GM19468 (cell line): ENCODE results near the gene ARMC8.

ENCODE experiments used
- ATAC-seq: cut with Tn5 transposase; IDR thresholded peaks from one replicate; pipeline ENCODE4 v1.9.1; 2021; ENCODE audit warnings: mild to moderate bottlenecking, moderate library complexity, moderate number of reproducible peaks; ENCODE audit not compliant: unreplicated experiment; ENCODE audit errors: extremely low read depth

ARMC8 gene

GRCh38 chr3:138338244-138338643 is 151.1 kb downstream of the ARMC8 start:
- ATAC-seq: no peak

- ATAC-seq: no peak
Observed at GRCh38 chr3:138338811-138339210, 151.7 kb downstream of the ARMC8 start.

- no peak for ATAC-seq
Observed at GRCh38 chr3:138340511-138340910, 153.4 kb downstream of the ARMC8 start.

- ATAC-seq: no peak
Observed at GRCh38 chr3:138344754-138345153, 157.7 kb downstream of the ARMC8 start.
